Tibial nerve (tissue), 4 donors: Measurements from ENCODE around the gene ZNF362. TPM values are rescaled to one million over a fixed set of nuclear protein-coding genes. Genes with fewer than 3 reads are reported as not detected.
A peak's percentile ranks its signal among the peaks of the same experiment; 100 is the strongest.

ENCODE experiments used
- DNase-seq, 2 donors: peaks; one replicate each; pipeline ENCODE4 v3.0.0-alpha.2; 2019; ENCODE audit warnings: low spot score in 2 of 2
- H3K27ac ChIP-seq, 4 donors: fragments of 200-600 bp; sonication (generic) in 3 of 4; one replicate each; pipeline ENCODE4 v1.5.1; 2017 to 2019; ENCODE audit warnings: mild to moderate bottlenecking in 1 of 4
- H3K27me3 ChIP-seq, 2 donors: fragments of 200-600 bp; sonication (generic) in 1 of 2; one replicate each; pipeline versions ENCODE4 v1.5.1 to v1.6.0; 2017 to 2019
- H3K36me3 ChIP-seq, 3 donors: fragments of 200-600 bp; sonication (generic); one replicate each; pipeline ENCODE4 v1.5.1; 2018 to 2019
- H3K4me1 ChIP-seq, 4 donors: fragments of 200-600 bp; sonication (generic) in 3 of 4; one replicate each; pipeline ENCODE4 v1.5.1; 2017 to 2019
- H3K4me3 ChIP-seq, 4 donors: fragments of 200-600 bp; sonication (generic) in 3 of 4; one replicate each; pipeline ENCODE4 v1.5.1; 2017 to 2019; ENCODE audit warnings: mild to moderate bottlenecking in 1 of 4, moderate library complexity in 1 of 4
- H3K9me3 ChIP-seq, 4 donors: fragments of 200-600 bp; sonication (generic) in 3 of 4; one replicate each; pipeline ENCODE4 v1.5.1; 2017 to 2019
- EP300 ChIP-seq, 2 donors: sonication (generic); formaldehyde crosslinking; IDR thresholded peaks; one replicate each; pipeline ENCODE4 v1.6.1; 2017; ENCODE audit warnings: antibody characterized with exemption in 2 of 2, mild to moderate bottlenecking in 1 of 2
- POLR2A ChIP-seq, 2 donors: fragments of 450-650 bp; IDR thresholded peaks; one replicate each; pipeline ENCODE4 v1.6.1; 2017; ENCODE audit warnings: antibody characterized with exemption in 2 of 2, mild to moderate bottlenecking in 2 of 2, moderate library complexity in 2 of 2
- WGBS, 2 donors: methylation state at CpG; one replicate each; pipeline ENCODE4 v1.1.5; 2018; 5-methylcytosine and 5-hydroxymethylcytosine counted together
- total RNA-seq, 4 donors: library from RNA; depleted of rRNA; stranded (reverse); fragments of >200 nt; gene quantifications; one replicate each; pipeline ENCODE4 v1.1.0, GENCODE V29; 2016
- TF ChIP-seq, protein P1 (sequence below), 5 experiments: fragments of 200-600 bp in 3 of 5; fragments of 450-650 bp in 2 of 5; sonication (generic) in 3 of 5; IDR thresholded peaks; one replicate each; pipeline ENCODE4 v1.5.1; 2016 to 2019; ENCODE audit warnings: antibody characterized with exemption in 5 of 5, mild to moderate bottlenecking in 3 of 5, moderate library complexity in 2 of 5

ZNF362 gene
- total RNA-seq, 4 donors from 2014 or later: 14.7 to 21.8 (median 17.3) TPM

DNA sequence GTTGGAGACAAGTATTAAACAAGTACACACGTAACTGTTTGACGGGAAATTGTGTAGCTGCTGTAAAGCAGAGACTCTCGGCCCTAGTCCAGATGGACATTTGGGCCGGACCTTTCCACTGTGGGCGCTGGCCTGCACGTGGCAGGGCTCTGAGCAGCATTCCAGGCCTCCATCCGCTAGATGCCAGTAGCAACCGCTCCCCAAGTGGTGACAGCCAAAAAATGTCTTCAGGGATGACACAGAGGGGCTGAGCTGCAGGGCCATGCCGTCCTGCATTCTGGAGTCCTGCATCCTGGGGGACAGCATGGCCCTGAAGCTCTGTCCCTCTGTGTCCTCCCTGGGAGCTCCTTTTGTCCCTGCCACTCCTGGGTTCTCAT is 39.8 kb downstream of the ZNF362 start:
- H3K4me3 ChIP-seq: no peak overlapping the region
- no peaks in the 10 kb centered on the region for H3K9me3 ChIP-seq
- H3K27ac ChIP-seq: peak overlapping the region; percentile 40 to 77 (median 64)
- peaks cover 3 to 52% (median 14%) of the 10 kb centered on the region in 4 donors for H3K4me1 ChIP-seq
- WGBS, 2 donors: 49 to 56% methylated on average over 9 of the region's 9 CpGs
- no peak for DNase-seq
- no peaks in the 10 kb centered on the region for H3K27me3 ChIP-seq
- TF ChIP-seq EP300 (IDR thresholded peaks at IDR 0.05) (no peak), POLR2A (IDR thresholded peaks at IDR 0.05) (no peak)
- TF ChIP-seq, protein P1, sequence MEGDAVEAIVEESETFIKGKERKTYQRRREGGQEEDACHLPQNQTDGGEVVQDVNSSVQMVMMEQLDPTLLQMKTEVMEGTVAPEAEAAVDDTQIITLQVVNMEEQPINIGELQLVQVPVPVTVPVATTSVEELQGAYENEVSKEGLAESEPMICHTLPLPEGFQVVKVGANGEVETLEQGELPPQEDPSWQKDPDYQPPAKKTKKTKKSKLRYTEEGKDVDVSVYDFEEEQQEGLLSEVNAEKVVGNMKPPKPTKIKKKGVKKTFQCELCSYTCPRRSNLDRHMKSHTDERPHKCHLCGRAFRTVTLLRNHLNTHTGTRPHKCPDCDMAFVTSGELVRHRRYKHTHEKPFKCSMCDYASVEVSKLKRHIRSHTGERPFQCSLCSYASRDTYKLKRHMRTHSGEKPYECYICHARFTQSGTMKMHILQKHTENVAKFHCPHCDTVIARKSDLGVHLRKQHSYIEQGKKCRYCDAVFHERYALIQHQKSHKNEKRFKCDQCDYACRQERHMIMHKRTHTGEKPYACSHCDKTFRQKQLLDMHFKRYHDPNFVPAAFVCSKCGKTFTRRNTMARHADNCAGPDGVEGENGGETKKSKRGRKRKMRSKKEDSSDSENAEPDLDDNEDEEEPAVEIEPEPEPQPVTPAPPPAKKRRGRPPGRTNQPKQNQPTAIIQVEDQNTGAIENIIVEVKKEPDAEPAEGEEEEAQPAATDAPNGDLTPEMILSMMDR (IDR thresholded peaks at IDR 0.05): no peak
- H3K36me3 ChIP-seq: peaks cover 0 to 57% (median 5%) of the 10 kb centered on the region in 3 donors

DNA sequence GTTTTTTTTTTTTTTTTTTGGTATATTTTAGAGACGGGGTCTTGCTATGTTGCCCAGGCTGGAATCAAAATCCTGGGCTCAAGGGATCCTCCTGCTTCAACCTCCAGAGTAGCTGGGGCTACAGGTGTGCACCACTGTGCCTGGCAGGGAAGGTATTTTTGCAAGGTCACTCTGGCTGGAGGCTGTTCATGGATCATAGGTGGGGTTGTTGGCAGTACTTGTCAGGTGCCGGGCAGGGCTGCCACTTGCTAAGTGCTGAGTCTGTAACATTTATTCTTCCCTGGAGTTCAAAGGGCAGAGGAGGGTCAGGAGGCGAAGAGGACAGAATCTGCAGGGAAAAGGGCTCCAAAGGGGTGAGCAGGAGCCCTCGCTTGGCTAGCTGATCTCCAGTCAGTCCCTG is 40.5 kb downstream of the ZNF362 start:
- TF ChIP-seq, protein P1 (IDR thresholded peaks at IDR 0.05): no peak
- TF ChIP-seq EP300 (IDR thresholded peaks at IDR 0.05): no peak
- no peak for TF ChIP-seq POLR2A (IDR thresholded peaks at IDR 0.05)
- WGBS, 2 donors: 76 to 80% methylated on average over 4 of the region's 4 CpGs
- peaks cover 0 to 57% (median 5%) of the 10 kb centered on the region in 3 donors for H3K36me3 ChIP-seq
- no peaks in the 10 kb centered on the region for H3K9me3 ChIP-seq
- H3K27ac ChIP-seq: peak overlapping the region in 2 of 4 donors; percentile 69 to 77
- no peaks in the 10 kb centered on the region for H3K27me3 ChIP-seq
- H3K4me3 ChIP-seq: no peak overlapping the region
- no peak for DNase-seq
- peaks cover 3 to 60% (median 21%) of the 10 kb centered on the region in 4 donors for H3K4me1 ChIP-seq

DNA sequence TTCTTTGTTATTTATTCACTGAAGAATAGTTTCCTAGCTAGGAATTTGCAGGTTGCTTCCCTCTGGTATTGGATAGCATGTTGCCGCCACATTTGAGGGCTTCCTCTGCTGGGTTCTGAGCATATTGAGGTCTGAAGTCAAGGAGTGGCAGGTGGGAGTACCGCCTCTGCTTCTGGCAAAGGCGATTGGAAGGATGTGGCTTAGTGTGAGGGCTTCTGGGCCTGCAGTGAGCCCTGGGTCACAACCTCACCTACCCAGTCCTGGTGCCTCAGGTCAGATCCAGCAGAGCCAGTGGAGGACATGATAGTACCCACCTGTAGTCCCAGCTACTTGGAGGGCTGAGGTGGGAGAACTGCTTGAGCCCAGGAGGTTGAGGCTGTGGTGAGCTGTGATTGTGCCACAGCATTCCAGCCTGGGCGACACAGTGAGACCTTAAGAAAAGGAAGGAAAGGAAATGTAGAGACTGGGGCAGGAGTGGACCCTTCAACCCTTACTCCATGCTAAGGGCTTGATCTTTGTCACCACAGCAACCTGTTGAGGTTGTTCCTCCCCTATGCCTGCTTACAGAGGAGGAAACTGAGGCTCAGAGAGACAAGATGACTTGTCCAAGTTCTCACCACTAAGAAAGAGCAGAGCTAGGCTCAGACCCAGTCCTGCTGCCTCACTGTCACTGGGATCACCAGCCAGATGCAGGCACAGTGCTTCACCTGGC is 41.8 kb downstream of the ZNF362 start:
- Histone ChIP-seq H3K4me3 (no peak overlapping the region), H3K4me1 (peaks cover 3 to 59% (median 22%) of the 10 kb centered on the region in 4 donors), H3K27me3 (no peaks in the 10 kb centered on the region), H3K27ac (peak overlapping the region in 3 of 4 donors; percentile 57 to 85 (median 61)), H3K36me3 (peaks cover 0 to 57% (median 5%) of the 10 kb centered on the region in 3 donors), H3K9me3 (no peaks in the 10 kb centered on the region)
- no peak for TF ChIP-seq EP300 (IDR thresholded peaks at IDR 0.05)
- TF ChIP-seq POLR2A (IDR thresholded peaks at IDR 0.05): no peak
- TF ChIP-seq, protein P1 (IDR thresholded peaks at IDR 0.05): no peak
- 89 to 94% methylated on average over 4 of the region's 4 CpGs for WGBS, 2 donors
- no peak for DNase-seq

DNA sequence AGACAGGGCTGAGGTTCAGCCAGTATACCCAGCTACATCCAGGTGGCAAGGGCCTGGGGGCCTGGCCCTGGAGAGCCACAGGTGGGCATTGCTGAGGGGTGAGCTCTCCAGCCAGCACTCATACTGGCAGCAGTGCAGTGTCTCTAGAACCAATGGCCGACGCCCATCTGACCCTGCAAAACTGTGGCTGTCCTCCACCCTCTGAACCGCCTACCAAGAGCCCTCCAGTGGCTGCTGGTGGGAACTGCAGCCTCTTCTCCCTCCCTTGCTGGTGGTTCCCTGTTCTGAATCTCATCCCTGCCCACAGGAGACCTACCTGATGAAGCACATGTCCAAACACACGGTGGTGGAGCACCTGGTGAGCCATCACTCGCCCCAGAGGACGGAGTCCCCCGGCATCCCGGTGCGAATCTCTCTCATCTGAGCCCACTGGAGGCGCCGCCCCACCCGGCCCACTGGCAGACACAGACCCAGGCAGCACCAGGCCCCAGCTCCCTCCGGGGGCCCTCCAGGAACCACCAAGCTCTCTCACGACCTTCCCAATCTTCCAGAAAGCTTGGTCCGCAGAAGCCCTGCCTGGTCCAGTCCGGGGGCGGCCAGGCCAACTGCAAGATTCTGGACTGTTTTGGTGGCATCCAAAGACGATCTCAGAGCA is 42.5 kb downstream of the ZNF362 start:
- H3K36me3 ChIP-seq: peaks cover 0 to 53% (median 5%) of the 10 kb centered on the region in 3 donors
- H3K4me1 ChIP-seq: peaks cover 3 to 52% (median 22%) of the 10 kb centered on the region in 4 donors
- no peaks in the 10 kb centered on the region for H3K9me3 ChIP-seq
- 67 to 74% methylated on average over 17 to 18 of the region's 18 CpGs for WGBS, 2 donors
- no peaks in the 10 kb centered on the region for H3K27me3 ChIP-seq
- peak; percentile 65 to 72 for DNase-seq
- H3K4me3 ChIP-seq: no peak overlapping the region
- peak overlapping the region in 3 of 4 donors; percentile 57 to 85 (median 61) for H3K27ac ChIP-seq
- TF ChIP-seq EP300 (IDR thresholded peaks at IDR 0.05): no peak
- TF ChIP-seq POLR2A (IDR thresholded peaks at IDR 0.05): no peak
- TF ChIP-seq, protein P1 (IDR thresholded peaks at IDR 0.05): peak; percentile 75 to 92 (median 87)
